ENCODE results near the gene SYNGAP1. TPM values are rescaled to one million over a fixed set of nuclear protein-coding genes. Genes with fewer than 3 reads are reported as not detected.
"Not testable (repeated sequence)": the region's sequence is repeated elsewhere in the genome, so short reads cannot be mapped to it uniquely, and the experiment has no call there.

SYNGAP1 gene
- total RNA-seq, 2 experiments from 2014 or later = 42.0 to 48.2 TPM

GRCh38 chr6:33455051-33455450 is 35.2 kb downstream of the SYNGAP1 start:
- ChIA-PET CTCF (interaction anchor here (1.2 to 2.3 kb wide), 4 partner anchors 24 to 153 kb away, joined by 4 to 10 read pairs (median 6); no protein-coding TSS in a partner anchor), POLR2A (interaction anchor here (0.7 to 2.6 kb wide), 7 partner anchors 24 to 167 kb away, joined by 3 to 14 read pairs (median 5); partner anchors contain the start of genes BAK1, CUTA and KIFC1)
- peaks cover 16% of the 10 kb centered on the region for H3K36me3 Mint-ChIP-seq (ENCODE audit: low read depth)
- peaks cover 29% of the 10 kb centered on the region for H3K4me1 Mint-ChIP-seq (ENCODE audit: low read depth)
- peaks cover 2% of the 10 kb centered on the region for H3K27me3 Mint-ChIP-seq (ENCODE audit: low read depth)
- no peak for ATAC-seq
- no peak for DNase-seq
- peak overlapping the region; percentile 94 for H3K4me3 Mint-ChIP-seq
- peak overlapping the region; percentile 88 for H3K27ac Mint-ChIP-seq
- no peaks in the 10 kb centered on the region for H3K9me3 Mint-ChIP-seq (ENCODE audit: insufficient read depth)

- H3K4me1 Mint-ChIP-seq (ENCODE audit: low read depth) = peaks cover 29% of the 10 kb centered on the region
- H3K27me3 Mint-ChIP-seq (ENCODE audit: low read depth) = peaks cover 2% of the 10 kb centered on the region
- DNase-seq = no peak
- H3K9me3 Mint-ChIP-seq (ENCODE audit: insufficient read depth) = no peaks in the 10 kb centered on the region
- H3K36me3 Mint-ChIP-seq (ENCODE audit: low read depth) = peaks cover 16% of the 10 kb centered on the region
- ChIA-PET CTCF (no interaction called here), POLR2A (interaction anchor here (2.6 kb wide), 1 partner anchor 114 kb away, joined by 14 read pairs; no protein-coding TSS in a partner anchor)
- H3K4me3 Mint-ChIP-seq = peak overlapping the region; percentile 12
- no peak for ATAC-seq
- H3K27ac Mint-ChIP-seq = no peak overlapping the region
These were observed 36.3 kb downstream of the SYNGAP1 start for GRCh38 chr6:33456156-33456555.

GRCh38 chr6:33458676-33459075 is 38.8 kb downstream of the SYNGAP1 start:
- no peak overlapping the region for H3K4me3 Mint-ChIP-seq
- ATAC-seq = no peak
- H3K4me1 Mint-ChIP-seq (ENCODE audit: low read depth) = peaks cover 21% of the 10 kb centered on the region
- DNase-seq = no peak
- H3K27me3 Mint-ChIP-seq (ENCODE audit: low read depth) = peaks cover 6% of the 10 kb centered on the region
- no peaks in the 10 kb centered on the region for H3K9me3 Mint-ChIP-seq (ENCODE audit: insufficient read depth)
- no peak overlapping the region for H3K27ac Mint-ChIP-seq
- CTCF ChIA-PET = no interaction called here
- H3K36me3 Mint-ChIP-seq (ENCODE audit: low read depth) = peaks cover 16% of the 10 kb centered on the region
- POLR2A ChIA-PET = no interaction called here

- ATAC-seq = no peak
- no peaks in the 10 kb centered on the region for H3K9me3 Mint-ChIP-seq (ENCODE audit: insufficient read depth)
These were observed 39.4 kb downstream of the SYNGAP1 start for GRCh38 chr6:33459226-33459625.

GRCh38 chr6:33466075-33466735 is 46.3 kb downstream of the SYNGAP1 start:
- POLR2A ChIA-PET = no interaction called here
- DNase-seq (no peak), ATAC-seq (no peak)
- Mint-ChIP-seq H3K27ac (no peak overlapping the region), H3K9me3 (ENCODE audit: insufficient read depth) (no peaks in the 10 kb centered on the region), H3K4me3 (no peak overlapping the region), H3K36me3 (ENCODE audit: low read depth) (no peaks in the 10 kb centered on the region), H3K4me1 (ENCODE audit: low read depth) (no peaks in the 10 kb centered on the region), H3K27me3 (ENCODE audit: low read depth) (peaks cover 6% of the 10 kb centered on the region)
- CTCF ChIA-PET = no interaction called here

More at GRCh38 chr6:33459226-33459625, 39.4 kb downstream of the SYNGAP1 start:
- Mint-ChIP-seq H3K36me3 (ENCODE audit: low read depth) (peaks cover 16% of the 10 kb centered on the region), H3K4me3 (no peak overlapping the region), H3K4me1 (ENCODE audit: low read depth) (peaks cover 20% of the 10 kb centered on the region), H3K27me3 (ENCODE audit: low read depth) (peaks cover 8% of the 10 kb centered on the region), H3K27ac (no peak overlapping the region)
- no peak for DNase-seq
- ChIA-PET CTCF (no interaction called here), POLR2A (no interaction called here)

GRCh38 chr6:33467091-33467490 is 47.2 kb downstream of the SYNGAP1 start:
- DNase-seq (no peak), ATAC-seq (no peak)
- Mint-ChIP-seq H3K4me3 (no peak overlapping the region), H3K36me3 (ENCODE audit: low read depth) (no peaks in the 10 kb centered on the region), H3K9me3 (ENCODE audit: insufficient read depth) (no peaks in the 10 kb centered on the region), H3K4me1 (ENCODE audit: low read depth) (no peaks in the 10 kb centered on the region), H3K27me3 (ENCODE audit: low read depth) (peaks cover 6% of the 10 kb centered on the region), H3K27ac (no peak overlapping the region)
- ChIA-PET POLR2A (no interaction called here), CTCF (interaction anchor here (0.6 kb wide), 1 partner anchor 702 kb away, joined by 3 read pairs; no protein-coding TSS in a partner anchor)

GRCh38 chr6:33469661-33470060 is 49.8 kb downstream of the SYNGAP1 start:
- DNase-seq (no peak), ATAC-seq (no peak)
- Mint-ChIP-seq H3K4me3 (no peak overlapping the region), H3K27me3 (ENCODE audit: low read depth) (no peaks in the 10 kb centered on the region), H3K9me3 (ENCODE audit: insufficient read depth) (no peaks in the 10 kb centered on the region), H3K36me3 (ENCODE audit: low read depth) (no peaks in the 10 kb centered on the region), H3K27ac (no peak overlapping the region), H3K4me1 (ENCODE audit: low read depth) (no peaks in the 10 kb centered on the region)
- CTCF ChIA-PET = no interaction called here
- POLR2A ChIA-PET = no interaction called here

GRCh38 chr6:33477864-33478263 is 58.0 kb downstream of the SYNGAP1 start:
- CTCF ChIA-PET = interaction anchor here (1.2 kb wide), 1 partner anchor 14 kb away, joined by 3 read pairs; no protein-coding TSS in a partner anchor
- POLR2A ChIA-PET = no interaction called here
- ATAC-seq (no peak), DNase-seq (no peak)
- Mint-ChIP-seq H3K9me3 (ENCODE audit: insufficient read depth) (no peaks in the 10 kb centered on the region), H3K36me3 (ENCODE audit: low read depth) (no peaks in the 10 kb centered on the region), H3K27ac (no peak overlapping the region), H3K27me3 (ENCODE audit: low read depth) (peaks cover 12% of the 10 kb centered on the region), H3K4me3 (no peak overlapping the region), H3K4me1 (ENCODE audit: low read depth) (no peaks in the 10 kb centered on the region)

GRCh38 chr6:33481192-33481591 is 61.3 kb downstream of the SYNGAP1 start:
- no peak for DNase-seq
- no peak for ATAC-seq
- Mint-ChIP-seq H3K27ac (no peak overlapping the region), H3K9me3 (ENCODE audit: insufficient read depth) (no peaks in the 10 kb centered on the region), H3K36me3 (ENCODE audit: low read depth) (no peaks in the 10 kb centered on the region), H3K4me1 (ENCODE audit: low read depth) (no peaks in the 10 kb centered on the region), H3K4me3 (no peak overlapping the region), H3K27me3 (ENCODE audit: low read depth) (peaks cover 12% of the 10 kb centered on the region)
- CTCF ChIA-PET = no interaction called here
- POLR2A ChIA-PET = no interaction called here

GRCh38 chr6:33482620-33483019 is 62.8 kb downstream of the SYNGAP1 start:
- CTCF ChIA-PET, H3K27ac Mint-ChIP-seq: not testable (repeated sequence)

GRCh38 chr6:33483678-33484077 is 63.8 kb downstream of the SYNGAP1 start:
- H3K9me3 Mint-ChIP-seq (ENCODE audit: insufficient read depth) = no peaks in the 10 kb centered on the region
- ChIA-PET POLR2A (no interaction called here), CTCF (no interaction called here)
- H3K4me3 Mint-ChIP-seq = no peak overlapping the region
- H3K27me3 Mint-ChIP-seq (ENCODE audit: low read depth) = peaks cover 9% of the 10 kb centered on the region
- no peak overlapping the region for H3K27ac Mint-ChIP-seq
- H3K36me3 Mint-ChIP-seq (ENCODE audit: low read depth) = no peaks in the 10 kb centered on the region
- no peak for ATAC-seq
- DNase-seq = no peak
- no peaks in the 10 kb centered on the region for H3K4me1 Mint-ChIP-seq (ENCODE audit: low read depth)

More at GRCh38 chr6:33482620-33483019, 62.8 kb downstream of the SYNGAP1 start:
- H3K36me3 Mint-ChIP-seq (ENCODE audit: low read depth); H3K4me3 Mint-ChIP-seq; DNase-seq; H3K4me1 Mint-ChIP-seq (ENCODE audit: low read depth); POLR2A ChIA-PET; ATAC-seq; H3K9me3 Mint-ChIP-seq (ENCODE audit: insufficient read depth): not testable (repeated sequence)
- peaks cover 12% of the 10 kb centered on the region for H3K27me3 Mint-ChIP-seq (ENCODE audit: low read depth)

- H3K36me3 Mint-ChIP-seq (ENCODE audit: low read depth); H3K9me3 Mint-ChIP-seq (ENCODE audit: insufficient read depth); POLR2A ChIA-PET; DNase-seq; H3K4me3 Mint-ChIP-seq; ATAC-seq; H3K27me3 Mint-ChIP-seq (ENCODE audit: low read depth); H3K27ac Mint-ChIP-seq; H3K4me1 Mint-ChIP-seq (ENCODE audit: low read depth); CTCF ChIA-PET: not testable (repeated sequence)
These were observed 64.9 kb downstream of the SYNGAP1 start for GRCh38 chr6:33484673-33485262.
